RWPE1 (cell line): ENCODE measurements around the gene KRT24.
A peak's percentile ranks its signal among the peaks of the same experiment; 100 is the strongest.

ENCODE experiments used
- CTCF ChIA-PET: fragments of 350-600 bp; sonication (Branson Sonifier 250); formaldehyde crosslinking; extraction: SDS; loops from one replicate; lab custom pipeline; 2021; lab: Yijun Ruan, JAX
- POLR2A ChIA-PET: fragments of 400-600 bp; formaldehyde crosslinking; extraction: SDS; loops from one replicate; lab custom pipeline; 2020; ENCODE audit warnings: antibody characterized with exemption; ENCODE audit not compliant: low non-redundant PET; lab: Yijun Ruan, JAX
- DNase-seq: peaks from one replicate; pipeline ENCODE4 v3.0.0; 2012; ENCODE audit warnings: low spot score
- H3K27ac ChIP-seq: fragments of 450-650 bp; 2 replicates; pipeline ENCODE4 v1.5.1; 2017
- TF ChIP-seq, protein P1 (sequence below): fragments of 450-650 bp; conservative IDR thresholded peaks from 2 replicates; pipeline ENCODE4 v1.5.1; 2017; ENCODE audit warnings: low read depth, mild to moderate bottlenecking

Gene KRT24

DNA sequence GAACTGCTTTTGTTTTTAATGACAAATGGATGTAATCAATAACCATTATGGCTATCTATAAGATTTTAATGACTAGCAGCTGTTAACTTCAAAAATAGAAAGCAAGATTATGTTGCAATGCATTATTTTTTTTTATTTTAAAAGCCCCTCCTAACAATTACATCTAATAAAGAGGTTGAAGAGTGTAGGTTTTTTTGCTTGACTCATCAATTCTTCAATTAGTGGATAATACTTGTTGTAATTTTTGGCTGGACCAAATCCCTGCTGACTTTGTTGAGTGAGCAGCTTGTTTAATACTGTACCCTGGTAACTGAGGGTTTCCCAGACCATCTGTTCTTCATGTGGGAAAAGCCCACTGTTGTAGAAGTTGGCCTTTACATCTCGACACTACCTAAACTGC is 27.4 kb upstream of the KRT24 start:
- no peak overlapping the region for H3K27ac ChIP-seq
- POLR2A ChIA-PET = no interaction called here
- TF ChIP-seq, protein P1, sequence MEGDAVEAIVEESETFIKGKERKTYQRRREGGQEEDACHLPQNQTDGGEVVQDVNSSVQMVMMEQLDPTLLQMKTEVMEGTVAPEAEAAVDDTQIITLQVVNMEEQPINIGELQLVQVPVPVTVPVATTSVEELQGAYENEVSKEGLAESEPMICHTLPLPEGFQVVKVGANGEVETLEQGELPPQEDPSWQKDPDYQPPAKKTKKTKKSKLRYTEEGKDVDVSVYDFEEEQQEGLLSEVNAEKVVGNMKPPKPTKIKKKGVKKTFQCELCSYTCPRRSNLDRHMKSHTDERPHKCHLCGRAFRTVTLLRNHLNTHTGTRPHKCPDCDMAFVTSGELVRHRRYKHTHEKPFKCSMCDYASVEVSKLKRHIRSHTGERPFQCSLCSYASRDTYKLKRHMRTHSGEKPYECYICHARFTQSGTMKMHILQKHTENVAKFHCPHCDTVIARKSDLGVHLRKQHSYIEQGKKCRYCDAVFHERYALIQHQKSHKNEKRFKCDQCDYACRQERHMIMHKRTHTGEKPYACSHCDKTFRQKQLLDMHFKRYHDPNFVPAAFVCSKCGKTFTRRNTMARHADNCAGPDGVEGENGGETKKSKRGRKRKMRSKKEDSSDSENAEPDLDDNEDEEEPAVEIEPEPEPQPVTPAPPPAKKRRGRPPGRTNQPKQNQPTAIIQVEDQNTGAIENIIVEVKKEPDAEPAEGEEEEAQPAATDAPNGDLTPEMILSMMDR = no peak
- DNase-seq = no peak
- CTCF ChIA-PET = no interaction called here

DNA sequence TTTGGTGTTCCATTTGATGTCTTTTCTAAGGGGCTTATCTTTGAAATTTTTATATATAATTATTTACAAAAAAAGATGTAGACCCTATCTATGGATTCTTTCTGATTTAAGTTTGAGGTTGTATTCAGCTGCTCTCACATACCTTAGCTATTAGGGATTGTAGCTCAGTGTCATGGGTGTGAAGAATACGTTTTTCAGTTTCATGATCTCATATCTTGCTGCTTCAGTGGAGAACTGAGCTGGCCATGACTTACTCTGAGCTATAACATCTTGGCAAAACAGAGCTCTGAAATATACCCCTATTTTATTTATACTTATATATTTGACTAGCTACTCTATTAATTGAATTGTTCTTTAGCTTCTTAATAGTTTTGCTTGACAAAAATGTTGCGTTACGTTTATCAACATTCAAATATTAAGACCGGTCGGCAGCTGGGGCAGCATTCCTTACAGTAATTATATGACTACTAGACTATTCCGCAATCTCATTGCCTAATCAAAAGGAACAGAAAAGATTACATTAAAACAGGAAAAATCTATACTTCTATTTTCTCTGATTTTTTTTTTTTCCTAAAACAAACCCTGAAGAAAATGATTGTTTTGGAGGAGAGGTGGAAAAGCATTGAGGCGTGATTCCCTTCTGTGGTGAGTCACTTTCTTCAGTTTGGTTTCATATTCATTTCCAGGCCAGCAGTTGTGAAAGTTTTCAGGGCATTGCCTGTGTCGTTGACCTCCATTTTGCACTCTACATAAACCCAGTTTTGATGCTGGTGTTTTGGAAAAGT is 24.1 kb upstream of the KRT24 start:
- ChIA-PET POLR2A (no interaction called here), CTCF (interaction anchor here (0.6 to 0.7 kb wide), 2 partner anchors 67 to 97 kb away, joined by 3 read pairs; no protein-coding TSS in a partner anchor)
- no peak overlapping the region for H3K27ac ChIP-seq
- TF ChIP-seq, protein P1 = no peak
- DNase-seq = peak; percentile 34

DNA sequence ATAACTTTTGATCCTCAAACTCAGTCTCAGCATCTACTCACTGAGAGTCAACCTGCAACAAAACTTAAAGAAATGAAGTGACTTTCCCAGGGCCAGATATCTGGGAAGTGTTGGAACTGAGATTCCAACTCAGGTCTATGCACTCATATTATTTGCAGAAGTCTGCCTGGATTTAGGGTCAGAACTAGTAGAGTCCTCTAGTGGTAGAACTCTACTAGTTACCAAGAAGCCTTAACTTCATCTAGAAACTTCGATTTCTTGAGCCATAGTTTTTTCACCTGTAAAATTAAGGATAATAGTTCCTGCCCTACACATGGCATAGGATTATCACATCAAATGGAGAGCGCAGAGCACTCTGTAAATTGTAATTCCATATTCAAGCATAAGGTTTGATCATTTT is 23.4 kb upstream of the KRT24 start:
- POLR2A ChIA-PET = no interaction called here
- DNase-seq = no peak
- TF ChIP-seq, protein P1 = peak; percentile 27; the same call in 1 of the 2 replicates
- CTCF ChIA-PET = no interaction called here
- no peak overlapping the region for H3K27ac ChIP-seq

DNA sequence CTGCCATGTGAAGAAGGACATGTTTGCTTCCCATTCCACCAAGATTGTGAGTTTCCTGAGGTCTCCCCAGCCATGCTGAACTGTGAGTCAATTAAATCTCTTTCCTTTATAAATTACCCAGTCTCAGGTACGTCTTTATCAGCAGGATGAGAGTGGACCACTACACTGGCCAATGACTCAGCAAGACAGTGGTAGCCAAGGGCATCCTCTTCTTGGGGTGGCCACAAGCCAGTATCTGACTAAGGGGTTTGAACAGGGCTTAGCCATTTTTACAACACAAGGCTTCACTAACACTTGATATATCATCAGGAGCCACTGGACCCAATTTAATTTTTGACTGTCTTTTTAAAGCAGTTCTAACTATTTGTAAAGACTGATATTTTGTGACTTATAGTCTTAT is 21.1 kb upstream of the KRT24 start:
- POLR2A ChIA-PET = no interaction called here
- TF ChIP-seq, protein P1 = no peak

DNA sequence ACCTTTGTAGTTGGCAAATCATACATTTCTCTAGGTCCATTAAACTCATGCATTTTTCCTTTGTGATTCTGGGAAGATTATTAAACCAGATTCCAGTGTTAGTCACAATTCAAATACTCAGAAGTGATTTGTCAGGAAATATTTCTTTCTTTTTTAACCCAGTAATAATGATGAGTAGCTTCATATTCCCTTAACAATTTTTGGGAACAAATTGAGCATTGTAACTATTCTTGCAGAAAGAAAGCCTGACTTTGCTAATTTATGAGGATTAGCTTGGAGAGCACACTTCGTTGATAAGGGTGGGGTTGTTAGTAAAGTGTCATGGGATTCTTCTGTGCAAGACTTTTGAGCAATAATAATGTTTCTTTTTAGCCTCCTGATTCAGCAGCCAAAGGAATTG is 18.7 kb upstream of the KRT24 start:
- ChIA-PET CTCF (interaction anchor here (0.7 to 1.1 kb wide), 4 partner anchors 17 to 826 kb away, joined by 3 read pairs; no protein-coding TSS in a partner anchor), POLR2A (no interaction called here)
- no peak for DNase-seq
- H3K27ac ChIP-seq = no peak overlapping the region
- TF ChIP-seq, protein P1 = no peak

More for the DNA sequence above, 21.1 kb upstream of the KRT24 start:
- no peak overlapping the region for H3K27ac ChIP-seq
- DNase-seq = no peak
- CTCF ChIA-PET = no interaction called here

DNA sequence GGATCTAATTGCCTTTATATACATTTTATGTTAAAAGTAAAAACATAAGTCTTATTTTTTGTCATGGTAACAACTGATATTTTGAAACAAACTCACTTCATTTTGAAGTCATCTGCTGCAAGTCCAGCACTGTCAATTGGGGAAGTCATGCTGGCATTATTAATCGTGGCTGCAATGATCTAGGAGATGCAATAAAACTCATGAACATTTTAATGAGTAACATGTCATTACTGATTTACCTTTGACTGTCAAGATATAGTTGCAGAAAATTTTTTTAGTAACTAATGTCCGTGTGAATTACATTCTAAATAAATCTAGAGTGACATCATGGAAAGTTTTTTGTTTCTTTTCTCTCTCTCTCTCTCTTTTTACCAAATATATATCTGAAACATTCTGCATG is 17.3 kb upstream of the KRT24 start:
- ChIA-PET POLR2A (no interaction called here), CTCF (no interaction called here)
- TF ChIP-seq, protein P1 = no peak
- DNase-seq = no peak
- no peak overlapping the region for H3K27ac ChIP-seq
